GM23338 (cell line): ENCODE results near the gene ZBTB49.

Experiments
- CREB1 ChIP-seq: fragments of 250-450 bp; sonication (Bioruptor Pico); IDR thresholded peaks from 2 replicates; pipeline ENCODE4 v1.5.0; 2020; ENCODE audit warnings: low read depth, mild to moderate bottlenecking, moderate library complexity
- EZH2 ChIP-seq: fragments of 200-600 bp; sonication (generic); IDR thresholded peaks from one replicate; pipeline ENCODE4 v1.8.0; 2017; ENCODE audit warnings: antibody characterized with exemption, mild to moderate bottlenecking, low read depth; ENCODE audit not compliant: unreplicated experiment
- EZH2phosphoT487 ChIP-seq: fragments of 200-600 bp; sonication (generic); IDR thresholded peaks from one replicate; pipeline ENCODE4 v1.8.1; 2018; ENCODE audit warnings: antibody characterized with exemption; ENCODE audit not compliant: unreplicated experiment
- JUNB ChIP-seq: IDR thresholded peaks from one replicate; pipeline ENCODE4 v1.6.1; 2016; ENCODE audit warnings: antibody characterized with exemption; ENCODE audit not compliant: unreplicated experiment
- POLR2AphosphoS5 ChIP-seq: IDR thresholded peaks from 2 replicates; pipeline ENCODE4 v1.6.1; 2016; ENCODE audit warnings: antibody characterized with exemption, low read depth
- STAT1 ChIP-seq: IDR thresholded peaks from one replicate; pipeline ENCODE4 v1.6.1; 2016; ENCODE audit warnings: antibody characterized with exemption; ENCODE audit not compliant: unreplicated experiment
- ZNF114 ChIP-seq: fragments of 250-450 bp; sonication (Bioruptor Pico); IDR thresholded peaks from 2 replicates; pipeline ENCODE4 v1.5.0; 2020; ENCODE audit warnings: mild to moderate bottlenecking, moderate library complexity
- TF ChIP-seq, protein P1 (sequence below), 2 experiments: fragments of 200-600 bp in 1 of 2; sonication (generic) in 1 of 2; conservative IDR thresholded peaks; 2 replicates each; pipeline versions ENCODE4 v1.5.1 to v1.6.1; 2016 to 2017; ENCODE audit warnings: antibody characterized with exemption in 2 of 2, low read depth in 2 of 2, mild to moderate bottlenecking in 2 of 2, moderate library complexity in 1 of 2
- TF ChIP-seq, protein P2 (sequence below): IDR thresholded peaks from one replicate; pipeline ENCODE4 v1.6.1; 2018; ENCODE audit warnings: antibody characterized with exemption; ENCODE audit not compliant: unreplicated experiment
- TF ChIP-seq, protein P3 (sequence below): IDR thresholded peaks from 2 replicates; pipeline ENCODE4 v1.6.1; 2016; ENCODE audit warnings: antibody characterized with exemption
- TF ChIP-seq, protein P4 (sequence below): fragments of 250-450 bp; sonication (Bioruptor Pico); IDR thresholded peaks from 2 replicates; pipeline ENCODE4 v1.5.0; 2020; ENCODE audit warnings: mild to moderate bottlenecking, moderate library complexity

DNA sequence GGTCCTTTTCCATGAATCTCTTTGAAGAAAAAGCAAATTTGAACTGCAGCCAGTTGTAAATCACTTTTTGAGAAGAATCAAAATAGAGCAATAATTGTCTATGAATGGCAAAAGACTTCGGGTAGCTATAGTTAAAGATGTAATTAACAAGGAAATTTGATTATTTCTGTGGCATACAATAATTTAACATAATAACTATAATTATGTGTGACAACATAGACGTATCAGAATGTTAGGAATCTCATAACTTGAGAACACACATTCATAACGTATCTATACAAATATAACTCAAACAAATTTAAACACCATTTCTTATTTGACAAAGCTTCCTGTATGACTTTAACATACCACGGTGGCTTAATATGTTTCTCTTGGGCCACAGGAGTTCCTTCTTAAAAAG, 60.9 kb downstream of the ZBTB49 start:
- TF ChIP-seq, protein P1, sequence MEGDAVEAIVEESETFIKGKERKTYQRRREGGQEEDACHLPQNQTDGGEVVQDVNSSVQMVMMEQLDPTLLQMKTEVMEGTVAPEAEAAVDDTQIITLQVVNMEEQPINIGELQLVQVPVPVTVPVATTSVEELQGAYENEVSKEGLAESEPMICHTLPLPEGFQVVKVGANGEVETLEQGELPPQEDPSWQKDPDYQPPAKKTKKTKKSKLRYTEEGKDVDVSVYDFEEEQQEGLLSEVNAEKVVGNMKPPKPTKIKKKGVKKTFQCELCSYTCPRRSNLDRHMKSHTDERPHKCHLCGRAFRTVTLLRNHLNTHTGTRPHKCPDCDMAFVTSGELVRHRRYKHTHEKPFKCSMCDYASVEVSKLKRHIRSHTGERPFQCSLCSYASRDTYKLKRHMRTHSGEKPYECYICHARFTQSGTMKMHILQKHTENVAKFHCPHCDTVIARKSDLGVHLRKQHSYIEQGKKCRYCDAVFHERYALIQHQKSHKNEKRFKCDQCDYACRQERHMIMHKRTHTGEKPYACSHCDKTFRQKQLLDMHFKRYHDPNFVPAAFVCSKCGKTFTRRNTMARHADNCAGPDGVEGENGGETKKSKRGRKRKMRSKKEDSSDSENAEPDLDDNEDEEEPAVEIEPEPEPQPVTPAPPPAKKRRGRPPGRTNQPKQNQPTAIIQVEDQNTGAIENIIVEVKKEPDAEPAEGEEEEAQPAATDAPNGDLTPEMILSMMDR (conservative IDR thresholded peaks at IDR 0.05; ENCODE audit: low read depth in 2 of 2): no peak
- no peak for TF ChIP-seq EZH2
- no peak for TF ChIP-seq JUNB
- no peak for TF ChIP-seq EZH2phosphoT487
- TF ChIP-seq POLR2AphosphoS5: no peak
- no peak for TF ChIP-seq CREB1 (CRISPR knock-in tag)
- TF ChIP-seq, protein P2, sequence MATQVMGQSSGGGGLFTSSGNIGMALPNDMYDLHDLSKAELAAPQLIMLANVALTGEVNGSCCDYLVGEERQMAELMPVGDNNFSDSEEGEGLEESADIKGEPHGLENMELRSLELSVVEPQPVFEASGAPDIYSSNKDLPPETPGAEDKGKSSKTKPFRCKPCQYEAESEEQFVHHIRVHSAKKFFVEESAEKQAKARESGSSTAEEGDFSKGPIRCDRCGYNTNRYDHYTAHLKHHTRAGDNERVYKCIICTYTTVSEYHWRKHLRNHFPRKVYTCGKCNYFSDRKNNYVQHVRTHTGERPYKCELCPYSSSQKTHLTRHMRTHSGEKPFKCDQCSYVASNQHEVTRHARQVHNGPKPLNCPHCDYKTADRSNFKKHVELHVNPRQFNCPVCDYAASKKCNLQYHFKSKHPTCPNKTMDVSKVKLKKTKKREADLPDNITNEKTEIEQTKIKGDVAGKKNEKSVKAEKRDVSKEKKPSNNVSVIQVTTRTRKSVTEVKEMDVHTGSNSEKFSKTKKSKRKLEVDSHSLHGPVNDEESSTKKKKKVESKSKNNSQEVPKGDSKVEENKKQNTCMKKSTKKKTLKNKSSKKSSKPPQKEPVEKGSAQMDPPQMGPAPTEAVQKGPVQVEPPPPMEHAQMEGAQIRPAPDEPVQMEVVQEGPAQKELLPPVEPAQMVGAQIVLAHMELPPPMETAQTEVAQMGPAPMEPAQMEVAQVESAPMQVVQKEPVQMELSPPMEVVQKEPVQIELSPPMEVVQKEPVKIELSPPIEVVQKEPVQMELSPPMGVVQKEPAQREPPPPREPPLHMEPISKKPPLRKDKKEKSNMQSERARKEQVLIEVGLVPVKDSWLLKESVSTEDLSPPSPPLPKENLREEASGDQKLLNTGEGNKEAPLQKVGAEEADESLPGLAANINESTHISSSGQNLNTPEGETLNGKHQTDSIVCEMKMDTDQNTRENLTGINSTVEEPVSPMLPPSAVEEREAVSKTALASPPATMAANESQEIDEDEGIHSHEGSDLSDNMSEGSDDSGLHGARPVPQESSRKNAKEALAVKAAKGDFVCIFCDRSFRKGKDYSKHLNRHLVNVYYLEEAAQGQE: no peak
- TF ChIP-seq, protein P3, sequence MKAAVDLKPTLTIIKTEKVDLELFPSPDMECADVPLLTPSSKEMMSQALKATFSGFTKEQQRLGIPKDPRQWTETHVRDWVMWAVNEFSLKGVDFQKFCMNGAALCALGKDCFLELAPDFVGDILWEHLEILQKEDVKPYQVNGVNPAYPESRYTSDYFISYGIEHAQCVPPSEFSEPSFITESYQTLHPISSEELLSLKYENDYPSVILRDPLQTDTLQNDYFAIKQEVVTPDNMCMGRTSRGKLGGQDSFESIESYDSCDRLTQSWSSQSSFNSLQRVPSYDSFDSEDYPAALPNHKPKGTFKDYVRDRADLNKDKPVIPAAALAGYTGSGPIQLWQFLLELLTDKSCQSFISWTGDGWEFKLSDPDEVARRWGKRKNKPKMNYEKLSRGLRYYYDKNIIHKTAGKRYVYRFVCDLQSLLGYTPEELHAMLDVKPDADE: no peak
- no peak for TF ChIP-seq STAT1
- TF ChIP-seq ZNF114: no peak
- TF ChIP-seq, protein P4, sequence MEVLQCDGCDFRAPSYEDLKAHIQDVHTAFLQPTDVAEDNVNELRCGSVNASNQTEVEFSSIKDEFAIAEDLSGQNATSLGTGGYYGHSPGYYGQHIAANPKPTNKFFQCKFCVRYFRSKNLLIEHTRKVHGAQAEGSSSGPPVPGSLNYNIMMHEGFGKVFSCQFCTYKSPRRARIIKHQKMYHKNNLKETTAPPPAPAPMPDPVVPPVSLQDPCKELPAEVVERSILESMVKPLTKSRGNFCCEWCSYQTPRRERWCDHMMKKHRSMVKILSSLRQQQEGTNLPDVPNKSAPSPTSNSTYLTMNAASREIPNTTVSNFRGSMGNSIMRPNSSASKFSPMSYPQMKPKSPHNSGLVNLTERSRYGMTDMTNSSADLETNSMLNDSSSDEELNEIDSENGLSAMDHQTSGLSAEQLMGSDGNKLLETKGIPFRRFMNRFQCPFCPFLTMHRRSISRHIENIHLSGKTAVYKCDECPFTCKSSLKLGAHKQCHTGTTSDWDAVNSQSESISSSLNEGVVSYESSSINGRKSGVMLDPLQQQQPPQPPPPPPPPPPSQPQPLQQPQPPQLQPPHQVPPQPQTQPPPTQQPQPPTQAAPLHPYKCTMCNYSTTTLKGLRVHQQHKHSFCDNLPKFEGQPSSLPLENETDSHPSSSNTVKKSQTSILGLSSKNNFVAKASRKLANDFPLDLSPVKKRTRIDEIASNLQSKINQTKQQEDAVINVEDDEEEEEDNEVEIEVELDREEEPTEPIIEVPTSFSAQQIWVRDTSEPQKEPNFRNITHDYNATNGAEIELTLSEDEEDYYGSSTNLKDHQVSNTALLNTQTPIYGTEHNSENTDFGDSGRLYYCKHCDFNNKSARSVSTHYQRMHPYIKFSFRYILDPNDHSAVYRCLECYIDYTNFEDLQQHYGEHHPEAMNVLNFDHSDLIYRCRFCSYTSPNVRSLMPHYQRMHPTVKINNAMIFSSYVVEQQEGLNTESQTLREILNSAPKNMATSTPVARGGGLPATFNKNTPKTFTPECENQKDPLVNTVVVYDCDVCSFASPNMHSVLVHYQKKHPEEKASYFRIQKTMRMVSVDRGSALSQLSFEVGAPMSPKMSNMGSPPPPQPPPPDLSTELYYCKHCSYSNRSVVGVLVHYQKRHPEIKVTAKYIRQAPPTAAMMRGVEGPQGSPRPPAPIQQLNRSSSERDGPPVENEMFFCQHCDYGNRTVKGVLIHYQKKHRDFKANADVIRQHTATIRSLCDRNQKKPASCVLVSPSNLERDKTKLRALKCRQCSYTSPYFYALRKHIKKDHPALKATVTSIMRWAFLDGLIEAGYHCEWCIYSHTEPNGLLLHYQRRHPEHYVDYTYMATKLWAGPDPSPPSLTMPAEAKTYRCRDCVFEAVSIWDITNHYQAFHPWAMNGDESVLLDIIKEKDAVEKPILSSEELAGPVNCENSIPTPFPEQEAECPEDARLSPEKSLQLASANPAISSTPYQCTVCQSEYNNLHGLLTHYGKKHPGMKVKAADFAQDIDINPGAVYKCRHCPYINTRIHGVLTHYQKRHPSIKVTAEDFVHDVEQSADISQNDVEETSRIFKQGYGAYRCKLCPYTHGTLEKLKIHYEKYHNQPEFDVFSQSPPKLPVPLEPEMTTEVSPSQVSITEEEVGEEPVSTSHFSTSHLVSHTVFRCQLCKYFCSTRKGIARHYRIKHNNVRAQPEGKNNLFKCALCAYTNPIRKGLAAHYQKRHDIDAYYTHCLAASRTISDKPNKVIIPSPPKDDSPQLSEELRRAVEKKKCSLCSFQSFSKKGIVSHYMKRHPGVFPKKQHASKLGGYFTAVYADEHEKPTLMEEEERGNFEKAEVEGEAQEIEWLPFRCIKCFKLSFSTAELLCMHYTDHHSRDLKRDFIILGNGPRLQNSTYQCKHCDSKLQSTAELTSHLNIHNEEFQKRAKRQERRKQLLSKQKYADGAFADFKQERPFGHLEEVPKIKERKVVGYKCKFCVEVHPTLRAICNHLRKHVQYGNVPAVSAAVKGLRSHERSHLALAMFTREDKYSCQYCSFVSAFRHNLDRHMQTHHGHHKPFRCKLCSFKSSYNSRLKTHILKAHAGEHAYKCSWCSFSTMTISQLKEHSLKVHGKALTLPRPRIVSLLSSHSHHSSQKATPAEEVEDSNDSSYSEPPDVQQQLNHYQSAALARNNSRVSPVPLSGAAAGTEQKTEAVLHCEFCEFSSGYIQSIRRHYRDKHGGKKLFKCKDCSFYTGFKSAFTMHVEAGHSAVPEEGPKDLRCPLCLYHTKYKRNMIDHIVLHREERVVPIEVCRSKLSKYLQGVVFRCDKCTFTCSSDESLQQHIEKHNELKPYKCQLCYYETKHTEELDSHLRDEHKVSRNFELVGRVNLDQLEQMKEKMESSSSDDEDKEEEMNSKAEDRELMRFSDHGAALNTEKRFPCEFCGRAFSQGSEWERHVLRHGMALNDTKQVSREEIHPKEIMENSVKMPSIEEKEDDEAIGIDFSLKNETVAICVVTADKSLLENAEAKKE: no peak
